Measurements from ENCODE around the gene PRR29.
"Not testable (repeated sequence)": the region's sequence is repeated elsewhere in the genome, so short reads cannot be mapped to it uniquely, and the experiment has no call there.

Gene PRR29

DNA sequence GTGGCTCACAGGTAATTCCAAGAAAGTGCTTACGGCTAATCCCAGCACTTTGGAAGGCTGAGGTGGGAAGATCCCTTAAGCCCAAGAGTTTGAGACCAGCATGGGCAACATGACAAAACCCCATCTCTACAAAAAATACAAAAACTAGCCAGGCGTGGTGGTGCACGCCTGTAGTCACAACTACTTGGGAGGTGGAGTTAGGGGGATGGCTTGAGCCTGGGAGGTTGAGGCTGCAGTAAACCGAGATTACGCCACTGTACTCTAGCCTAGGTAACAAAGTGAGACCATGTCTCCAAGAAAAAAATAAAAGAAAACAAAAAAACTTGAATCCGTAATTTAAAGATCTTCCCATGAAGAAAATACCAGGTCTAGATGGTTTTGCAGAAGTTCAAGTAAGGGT lies 17.3 kb downstream of the PRR29 start:
- no peak for DNase-seq (ENCODE audit: low read depth, low spot score)

DNA sequence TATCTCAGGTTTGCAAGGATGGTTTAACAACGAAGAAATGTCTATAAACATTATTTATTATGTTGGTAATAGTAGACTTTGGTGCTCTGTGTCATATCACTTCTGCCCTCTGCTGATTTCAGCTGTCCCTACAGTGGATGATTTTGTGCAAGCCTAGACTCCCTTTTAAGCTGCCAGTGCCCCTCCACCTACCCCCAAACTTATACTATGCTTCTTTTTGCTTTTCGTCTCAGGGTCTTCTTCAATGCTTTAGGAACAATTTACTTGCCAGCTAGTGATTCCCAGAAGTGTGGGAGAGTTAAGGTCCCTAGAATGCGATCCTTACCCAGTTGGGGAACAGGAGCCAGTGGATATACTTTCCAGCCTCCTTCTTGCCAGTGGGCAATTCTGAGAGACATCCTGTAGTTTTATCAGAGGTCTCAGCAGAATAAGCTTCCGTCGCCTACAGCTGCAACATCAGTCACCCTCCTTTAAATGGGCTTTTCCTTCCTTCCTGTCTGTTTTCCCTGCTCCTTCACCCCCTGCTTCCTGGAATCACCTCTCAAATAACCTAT lies 18.2 kb downstream of the PRR29 start:
- DNase-seq (ENCODE audit: low read depth, low spot score): no peak

DNA sequence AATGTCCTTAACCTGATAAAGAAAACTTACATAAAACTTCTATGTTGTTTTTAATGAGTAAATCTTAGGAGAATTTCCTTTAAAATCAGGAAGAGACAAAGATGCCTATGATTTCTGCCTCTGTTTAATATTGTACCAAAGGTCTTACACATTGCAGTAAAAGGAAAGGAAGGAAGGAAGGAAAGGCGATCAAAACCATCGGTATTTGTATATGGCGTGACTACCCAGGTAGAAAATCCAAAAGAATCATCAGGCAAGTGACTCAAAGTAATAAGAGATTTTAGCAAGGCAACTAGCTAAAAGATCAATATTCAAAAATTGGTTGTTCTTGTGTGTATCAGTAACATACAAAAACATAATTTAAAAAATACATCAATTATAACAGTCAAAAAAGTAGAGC lies 18.8 kb downstream of the PRR29 start:
- DNase-seq (ENCODE audit: low read depth, low spot score): no peak

DNA sequence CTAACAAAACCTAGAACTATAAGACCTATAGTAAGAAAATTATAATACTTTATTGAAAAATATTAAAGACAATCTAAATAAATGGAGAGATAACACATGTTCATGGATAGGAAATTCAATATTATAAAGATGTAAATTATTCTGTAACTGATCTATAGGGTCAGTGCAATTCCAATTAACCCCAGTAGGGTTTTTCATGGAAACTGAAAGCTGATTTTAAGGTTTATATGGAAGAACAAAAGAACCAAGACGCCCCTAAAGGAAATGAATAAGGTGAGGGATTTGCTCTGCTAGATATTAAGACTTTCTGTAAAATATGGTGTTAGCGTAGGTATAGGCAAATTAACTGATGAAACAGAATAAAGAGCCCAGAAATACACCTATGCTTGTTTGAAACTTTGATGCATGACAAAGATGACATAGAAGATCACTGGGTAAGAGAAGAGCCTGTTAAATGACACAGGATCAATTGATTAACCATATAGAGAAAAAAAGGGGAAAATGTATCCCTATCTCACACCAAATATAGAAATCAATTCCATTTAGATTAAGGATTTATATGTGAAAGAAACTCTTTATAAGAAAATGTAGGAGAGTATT lies 19.3 kb downstream of the PRR29 start:
- DNase-seq (ENCODE audit: low read depth, low spot score): no peak

DNA sequence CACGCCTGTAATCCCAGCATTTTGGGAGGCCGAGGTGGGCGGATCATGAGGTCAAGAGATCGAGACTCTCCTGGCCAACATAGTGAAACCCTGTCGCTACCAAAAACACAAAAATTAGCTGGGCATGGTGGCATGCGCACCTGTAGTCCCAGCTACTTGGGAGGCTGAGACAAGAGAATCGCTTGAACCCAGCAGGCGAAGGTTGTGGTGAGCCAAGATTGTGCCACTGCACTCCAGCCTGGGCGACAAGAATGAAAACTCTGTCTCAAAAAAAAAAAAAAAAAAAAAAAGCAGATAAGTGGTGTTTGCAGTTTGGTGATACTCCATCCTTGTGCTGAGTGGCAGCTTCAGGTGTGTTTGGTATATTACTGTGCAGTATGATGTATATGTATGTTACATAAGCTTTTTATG lies 21.4 kb downstream of the PRR29 start:
- not testable (repeated sequence) for DNase-seq (ENCODE audit: low read depth, low spot score)

DNA sequence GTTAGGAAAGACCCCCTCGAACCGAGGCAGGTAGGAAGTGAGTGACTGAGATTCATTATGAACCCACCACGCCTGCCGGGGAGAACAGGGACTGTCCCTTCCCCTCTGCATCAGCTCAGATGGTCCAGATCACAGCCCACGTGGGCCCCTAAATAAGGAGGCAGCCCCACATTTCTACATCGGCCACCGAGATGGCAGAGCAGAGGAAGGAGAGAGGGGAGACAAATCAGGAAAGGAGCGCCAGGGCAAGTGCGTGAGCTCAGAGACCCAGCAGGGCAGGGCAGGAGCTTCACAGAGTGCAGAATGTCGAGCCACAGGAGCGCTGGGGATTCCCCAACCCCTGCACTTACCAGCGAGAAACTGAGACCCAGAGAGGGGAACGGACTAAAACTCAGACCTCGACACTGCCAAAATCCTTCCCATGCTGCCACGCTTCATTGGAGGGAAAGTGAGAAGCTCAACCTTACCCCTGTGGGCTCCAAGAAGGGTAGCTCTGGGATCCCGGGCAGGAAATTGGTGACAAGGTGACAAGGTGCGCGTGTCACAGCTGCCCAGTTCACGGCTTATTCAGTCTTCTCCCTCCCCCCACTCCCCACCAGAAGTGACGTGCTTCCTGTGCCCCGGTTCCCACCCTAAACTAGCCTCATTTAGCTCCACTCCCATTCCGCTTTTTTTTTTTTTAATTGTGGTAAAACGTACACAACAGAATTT lies 22.1 kb downstream of the PRR29 start, which contains the start of gene ICAM2:
ICAM2 (minus strand) TSS at position 578 of the 711 bp plus-strand sequence. CDS start 13,942 bp downstream, outside the sequence.
- no peak for DNase-seq (ENCODE audit: low read depth, low spot score)

DNA sequence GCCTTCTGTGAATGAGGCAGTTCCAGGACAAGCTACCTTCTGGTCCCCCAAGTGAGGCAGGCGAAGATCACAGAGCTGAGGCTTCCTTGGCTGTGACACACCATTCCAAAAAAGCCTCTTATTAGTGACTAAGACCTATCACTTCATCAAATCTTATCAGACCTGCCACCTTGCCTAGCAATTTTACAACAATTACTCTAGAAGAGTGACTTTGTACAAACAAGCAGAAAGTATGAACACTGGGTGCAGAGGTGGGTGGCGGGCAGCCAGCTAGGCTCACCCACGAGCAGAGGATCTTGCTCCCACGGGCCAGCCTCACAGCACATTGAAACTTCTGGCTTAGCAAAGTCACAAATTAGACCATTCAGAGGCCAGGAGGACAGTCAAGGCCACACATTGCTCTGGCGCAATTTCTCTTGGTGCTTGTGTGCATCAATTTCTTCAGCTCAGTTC lies 24.5 kb downstream of the PRR29 start:
- DNase-seq (ENCODE audit: low read depth, low spot score): no peak

DNA sequence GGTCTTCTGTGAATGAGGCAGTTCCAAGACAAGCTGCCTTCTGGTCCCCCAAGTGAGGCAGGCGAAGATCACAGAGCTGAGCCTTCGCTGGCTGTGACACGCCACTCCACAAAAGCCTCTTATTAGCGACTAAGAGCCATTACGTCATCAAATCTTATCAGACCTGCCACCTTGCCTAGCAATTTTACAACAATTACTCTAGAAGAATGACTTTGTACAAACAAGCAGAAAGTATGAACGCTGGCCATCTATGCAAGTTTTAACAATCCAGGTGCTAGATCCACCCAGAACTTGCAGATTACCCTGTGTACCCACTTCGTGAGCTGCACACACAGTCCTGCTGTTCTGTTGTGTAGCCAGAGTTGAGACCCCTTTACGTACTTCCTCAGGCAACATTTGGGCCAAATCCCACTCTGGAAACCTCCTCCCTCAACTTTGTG lies 26.1 kb downstream of the PRR29 start:
- DNase-seq (ENCODE audit: low read depth, low spot score): no peak

DNA sequence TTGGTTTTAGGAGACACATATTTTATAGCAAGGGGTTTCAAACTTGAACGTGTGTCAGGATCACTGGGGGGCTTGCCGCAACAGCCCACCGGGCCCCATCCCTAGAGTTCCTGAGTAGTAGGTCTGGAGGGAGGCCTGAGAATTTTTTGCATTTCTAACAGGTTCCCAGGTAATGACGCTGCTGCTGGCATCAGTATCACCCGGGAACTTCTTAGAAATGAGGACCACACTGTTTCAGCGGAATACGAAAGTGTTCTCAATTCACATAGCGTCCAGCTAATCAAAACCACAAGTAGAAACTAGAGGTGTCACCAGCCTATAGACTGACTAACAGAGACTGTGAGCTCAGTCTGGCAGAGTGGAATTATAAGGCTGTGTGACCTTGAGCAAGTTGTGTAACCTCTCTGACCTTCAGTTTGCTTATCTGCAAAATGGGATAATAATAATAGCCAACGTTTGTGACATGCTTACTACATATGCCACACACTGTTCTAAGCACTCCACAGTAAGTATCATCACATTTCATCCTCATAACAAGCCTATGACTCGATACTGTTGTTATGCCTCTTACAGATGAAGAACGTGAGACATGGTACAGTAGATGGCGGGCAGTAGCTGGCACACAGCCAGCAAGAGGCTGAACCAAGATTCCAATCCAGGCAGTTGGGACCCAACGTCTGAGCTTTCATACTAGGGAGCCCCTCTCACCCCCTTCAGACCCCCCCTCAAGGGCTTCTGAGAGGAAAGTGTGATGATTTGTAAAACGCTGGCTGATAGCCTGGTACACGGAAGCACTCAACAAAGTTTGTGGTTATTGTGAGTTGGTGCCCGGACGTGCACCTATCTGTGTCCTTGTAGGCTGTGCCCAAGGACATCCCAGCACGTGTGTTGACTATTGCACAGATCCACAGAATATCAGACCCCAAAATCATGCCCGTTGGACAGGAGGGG lies 26.9 kb downstream of the PRR29 start:
- DNase-seq (ENCODE audit: low read depth, low spot score): no peak

DNA sequence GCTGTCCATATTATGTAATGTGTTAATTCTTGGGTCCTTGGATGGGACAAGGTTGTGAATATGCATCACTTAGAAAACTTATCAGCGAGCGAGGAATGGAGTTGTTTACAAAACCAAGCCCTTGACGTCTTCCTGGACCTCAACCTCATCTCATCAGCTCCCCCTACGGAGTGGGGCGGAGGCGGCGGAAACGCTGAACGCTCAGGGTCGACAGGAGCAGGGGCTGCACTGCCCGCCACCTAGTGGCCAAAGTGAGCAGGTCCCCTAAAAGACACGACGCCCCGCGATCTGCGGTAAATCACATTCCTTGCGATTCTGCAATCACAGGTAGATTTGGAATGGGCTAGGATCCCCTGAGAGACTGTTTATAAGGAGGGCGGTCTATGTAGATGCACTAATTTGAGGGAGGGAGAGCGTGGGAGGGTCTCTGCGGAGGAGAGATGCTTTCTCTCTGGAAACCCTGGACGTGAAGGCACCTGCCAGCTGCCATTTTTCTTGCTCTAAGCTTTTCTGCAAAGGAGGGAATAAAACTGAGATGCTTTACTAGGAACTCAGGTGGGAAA lies 27.7 kb downstream of the PRR29 start:
- DNase-seq (ENCODE audit: low read depth, low spot score): no peak

DNA sequence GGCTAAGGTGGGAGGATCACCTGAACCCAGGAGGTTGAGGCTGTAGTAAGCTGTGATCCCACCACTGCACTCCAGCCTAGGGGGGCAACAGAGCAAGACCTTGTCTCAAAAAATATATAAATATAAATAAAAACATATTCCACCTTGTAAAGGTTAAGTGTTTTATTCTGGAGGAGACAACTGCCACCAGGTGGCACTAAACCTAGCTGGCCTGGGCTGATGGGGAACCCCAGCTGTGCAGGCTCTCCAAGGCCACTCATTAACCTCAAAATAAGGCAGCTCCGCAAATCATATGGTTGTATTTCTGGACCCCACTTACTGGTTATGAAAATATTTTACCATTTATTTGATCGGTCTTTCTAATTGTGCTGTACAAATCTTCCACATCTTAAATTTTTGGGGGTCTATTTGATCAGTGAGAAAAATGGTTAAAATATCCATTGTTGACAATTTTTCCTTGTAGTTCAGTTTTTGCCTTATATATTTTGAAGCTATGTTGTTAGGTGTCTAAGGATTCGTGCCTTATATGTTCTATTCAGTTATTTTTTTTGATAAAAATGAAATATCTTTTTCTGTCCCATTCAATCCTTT lies 30.8 kb downstream of the PRR29 start:
- DNase-seq (ENCODE audit: low read depth, low spot score): no peak

DNA sequence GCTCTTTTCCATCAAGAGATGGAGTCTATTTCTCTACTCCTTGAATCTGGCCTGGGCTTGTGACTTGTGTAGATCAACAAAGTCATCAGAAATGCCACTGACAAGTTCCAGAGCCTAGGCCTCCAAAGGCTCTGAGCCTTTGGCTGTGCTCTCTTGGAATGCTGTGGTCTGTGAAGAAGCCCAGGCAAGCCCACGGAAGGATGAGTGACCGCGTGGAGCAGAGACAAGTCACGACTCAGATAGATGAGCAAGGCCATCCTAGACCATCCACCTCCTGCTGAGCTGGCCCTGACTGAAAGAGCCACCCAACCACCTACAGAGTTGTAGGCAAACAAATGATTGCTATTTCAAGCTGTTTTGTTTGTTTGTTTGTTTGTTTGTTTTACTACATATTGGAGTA lies 33.9 kb downstream of the PRR29 start:
- DNase-seq (ENCODE audit: low read depth, low spot score): no peak

DNA sequence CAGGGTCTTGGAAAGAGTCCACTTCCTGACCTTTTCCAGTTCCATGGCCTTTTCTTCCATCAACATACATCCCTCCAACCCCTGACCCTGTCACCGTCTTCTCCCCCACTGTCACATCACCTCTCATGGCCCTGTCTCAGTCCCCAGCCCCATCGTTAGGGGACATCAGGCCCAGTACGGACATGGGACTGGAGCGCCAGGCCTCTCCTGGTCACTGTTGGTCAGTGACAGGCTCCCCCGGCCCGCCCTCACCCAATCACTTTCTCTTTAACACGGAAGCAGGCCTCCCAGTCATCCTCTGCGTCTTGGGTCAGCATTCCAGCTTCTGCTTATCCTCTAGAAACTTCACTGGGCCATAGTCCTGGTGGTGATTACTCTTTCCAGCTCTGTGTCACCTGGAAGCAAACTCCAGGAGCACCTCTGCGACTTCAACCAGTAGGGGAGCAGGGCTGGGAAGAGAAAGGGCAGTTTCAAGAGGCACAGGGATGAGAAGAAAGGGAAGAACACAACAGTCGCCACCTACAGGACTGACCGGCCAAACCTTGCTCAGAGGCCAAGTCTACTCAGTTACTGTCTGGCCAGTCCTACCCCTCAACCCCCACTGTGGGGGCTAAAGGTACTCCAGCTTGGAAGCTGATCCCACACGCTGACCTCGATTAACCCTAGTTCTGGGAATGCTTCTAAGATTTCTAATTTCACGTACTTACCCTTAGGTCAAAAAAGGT lies 38.2 kb downstream of the PRR29 start:
- DNase-seq (ENCODE audit: low read depth, low spot score): no peak

DNA sequence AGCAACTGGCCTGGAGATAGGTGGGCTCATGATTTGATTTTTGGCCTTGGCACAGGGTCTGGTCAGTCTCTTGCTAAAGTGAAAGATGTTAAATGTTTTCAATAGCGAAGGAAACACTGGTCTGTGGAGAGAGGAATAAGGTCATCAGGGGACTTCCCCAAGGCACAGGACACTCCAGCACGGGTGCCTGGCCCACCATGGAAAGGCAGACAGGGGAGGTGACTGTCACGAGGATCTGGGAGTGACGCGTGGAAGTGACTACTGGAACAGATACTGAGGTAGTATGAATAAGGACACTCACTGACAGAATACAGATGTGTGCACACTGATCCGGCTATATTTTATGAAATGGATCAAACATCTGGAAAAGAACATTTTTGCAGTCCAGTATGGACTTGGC lies 39.0 kb downstream of the PRR29 start:
- no peak for DNase-seq (ENCODE audit: low read depth, low spot score)

DNA sequence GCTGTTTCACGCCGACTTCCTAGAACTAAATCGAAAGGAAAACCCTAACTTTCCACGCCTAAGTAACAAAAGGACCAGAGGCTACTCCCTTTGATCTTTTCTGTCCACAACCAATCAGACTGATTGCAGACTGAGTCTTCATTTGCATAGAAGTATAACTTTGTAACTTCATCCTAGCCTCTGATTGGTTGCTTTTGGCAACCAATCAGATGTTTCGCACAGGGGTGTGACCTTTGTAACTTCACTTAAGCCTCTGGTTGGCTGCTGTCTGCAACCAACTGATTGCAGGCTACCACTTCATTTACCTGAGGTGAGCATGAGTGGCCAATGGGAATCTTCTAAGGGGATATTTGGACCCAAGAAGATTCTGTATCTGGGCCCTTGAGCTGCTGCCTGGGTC lies 39.7 kb downstream of the PRR29 start:
- DNase-seq (ENCODE audit: low read depth, low spot score): no peak

DNA sequence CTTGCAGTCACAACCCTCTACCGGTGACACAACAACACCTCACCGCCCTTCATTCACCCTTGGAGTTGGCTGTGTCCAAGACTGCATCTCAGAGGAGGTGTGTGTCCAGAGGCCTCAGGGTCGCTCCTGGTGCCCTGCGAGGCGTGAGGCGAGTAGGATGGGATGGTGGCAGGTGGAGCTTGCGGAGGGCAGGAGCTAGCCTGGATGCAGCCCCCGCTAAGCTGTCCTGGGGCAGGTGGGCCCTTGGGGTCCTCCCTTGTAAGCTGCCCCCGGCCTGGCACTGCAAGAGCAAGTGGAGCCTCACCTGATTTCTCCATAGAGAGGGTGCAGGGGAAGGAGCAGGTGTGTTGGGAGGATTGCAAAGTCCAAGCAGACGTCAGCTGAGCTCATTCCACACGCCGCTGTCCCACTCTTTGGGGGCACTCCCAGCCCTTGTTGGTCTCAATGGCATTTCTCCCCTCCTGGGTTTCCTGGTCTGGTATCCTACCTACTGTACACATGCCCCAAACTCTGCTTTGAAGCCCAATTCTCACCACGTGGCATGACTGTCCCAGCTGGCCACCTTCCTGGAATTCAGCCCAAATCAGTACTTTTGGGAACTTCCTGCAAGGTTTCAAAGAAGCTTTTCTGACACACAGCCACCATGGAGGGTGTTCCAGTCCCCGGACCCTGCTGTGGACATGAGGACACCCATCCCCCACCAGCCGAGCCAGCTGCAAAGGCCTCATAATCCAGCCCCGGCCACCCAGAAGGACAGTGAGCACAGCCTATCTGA lies 40.4 kb downstream of the PRR29 start:
- DNase-seq (ENCODE audit: low read depth, low spot score): no peak

DNA sequence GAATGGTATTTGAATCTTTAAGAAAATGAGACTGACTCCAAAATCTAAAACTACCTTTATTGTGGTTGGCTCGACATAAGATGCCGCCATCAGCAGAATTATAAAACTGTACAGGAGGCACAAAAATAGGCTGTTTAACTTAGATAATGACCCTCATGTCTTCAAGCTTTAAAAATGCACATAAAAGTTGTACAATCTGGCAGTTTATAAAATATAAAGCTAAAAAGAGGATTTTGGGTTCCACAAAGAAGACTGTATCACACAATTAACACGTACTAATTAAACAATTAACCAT lies 40.9 kb downstream of the PRR29 start:
- DNase-seq (ENCODE audit: low read depth, low spot score): no peak

DNA sequence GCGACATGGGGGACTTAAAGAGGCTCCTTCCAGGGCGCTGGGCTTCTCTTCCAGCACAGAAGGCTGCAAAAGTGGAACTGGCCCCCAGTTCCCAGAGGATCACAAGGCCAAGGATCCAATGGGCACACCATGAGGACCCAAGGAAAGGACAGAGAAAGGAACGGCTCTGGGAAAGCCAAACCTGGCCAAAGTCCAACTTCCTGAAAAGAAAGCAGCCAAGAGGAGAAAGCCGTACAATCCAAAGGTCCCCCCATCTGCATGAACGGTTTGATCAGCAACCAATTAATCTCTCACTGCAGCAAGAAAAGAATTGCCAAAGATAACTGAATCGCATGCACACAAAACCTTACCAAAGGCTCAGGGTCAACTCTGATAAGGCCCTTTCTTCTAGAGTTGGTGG lies 42.1 kb downstream of the PRR29 start:
- no peak for DNase-seq (ENCODE audit: low read depth, low spot score)

DNA sequence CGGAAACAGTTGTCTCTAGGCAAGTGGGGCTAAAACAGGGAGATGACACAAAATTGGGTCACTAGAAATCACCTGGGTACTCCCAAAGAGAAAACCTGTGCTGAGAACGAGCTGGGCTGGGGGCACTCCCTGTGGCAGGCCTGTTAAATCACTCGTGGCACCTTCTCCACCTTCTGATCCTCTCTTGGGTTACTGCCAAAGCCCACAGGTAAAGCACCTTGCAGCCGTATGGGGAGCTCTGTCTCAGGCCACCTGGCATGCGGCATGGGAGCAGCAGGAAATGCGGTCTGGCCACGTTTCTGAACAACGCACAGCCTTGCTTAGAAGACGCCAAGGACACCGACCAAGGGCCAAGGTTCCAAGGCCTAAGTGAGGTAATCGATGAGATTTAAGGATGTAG lies 43.8 kb downstream of the PRR29 start:
- DNase-seq (ENCODE audit: low read depth, low spot score): no peak

Data from brain pericyte (primary cell).